Astrocyte of the cerebellum (primary cell): ENCODE results near the gene PCSK5.

Source experiments
- DNase-seq: peaks from one replicate; pipeline ENCODE4 v3.0.0-alpha.2; 2011; ENCODE audit warnings: low read depth
- H3K4me3 ChIP-seq: 2 replicates; pipeline ENCODE4 v1.5.1; 2011; ENCODE audit warnings: mild to moderate bottlenecking, low read depth, low read length, moderate library complexity
- CTCF ChIP-seq: IDR thresholded peaks from 2 replicates; pipeline ENCODE4 v1.5.1; 2012; ENCODE audit warnings: low read length, low read depth, moderate library complexity, mild to moderate bottlenecking; ENCODE audit errors: missing control alignments
- in situ Hi-C: cut with HindIII; loops from 2 replicates; pipeline ENCODE4 v1.10.0; 2017; ENCODE audit warnings: low sequenced_read_pairs

PCSK5 gene

GRCh38 chr9:75990156-75990555, 99.7 kb downstream of the PCSK5 start:
- no peak overlapping the region for H3K4me3 ChIP-seq
- no peak for TF ChIP-seq CTCF
- in situ Hi-C loops = no loop called here
- no peak for DNase-seq

- TF ChIP-seq CTCF = no peak
- no peak overlapping the region for H3K4me3 ChIP-seq
- DNase-seq = no peak
- in situ Hi-C loops = no loop called here
Measured at GRCh38 chr9:75990576-75991304, 100.3 kb downstream of the PCSK5 start.

- in situ Hi-C loops = no loop called here
- no peak for TF ChIP-seq CTCF
- no peak for DNase-seq
- no peak overlapping the region for H3K4me3 ChIP-seq
Measured at GRCh38 chr9:75992482-75993206, 102.2 kb downstream of the PCSK5 start.

GRCh38 chr9:75993434-75993833, 103.0 kb downstream of the PCSK5 start:
- in situ Hi-C loops = no loop called here
- DNase-seq = peak; percentile 66
- no peak for TF ChIP-seq CTCF
- H3K4me3 ChIP-seq = no peak overlapping the region

GRCh38 chr9:75995066-75995465, 104.6 kb downstream of the PCSK5 start:
- no peak for TF ChIP-seq CTCF
- in situ Hi-C loops = no loop called here
- no peak for DNase-seq
- no peak overlapping the region for H3K4me3 ChIP-seq

- no peak for TF ChIP-seq CTCF
- H3K4me3 ChIP-seq = no peak overlapping the region
- DNase-seq = no peak
- in situ Hi-C loops = no loop called here
Measured at GRCh38 chr9:75996726-75997125, 106.3 kb downstream of the PCSK5 start.
